ENCODE data around the gene ELF5. TPM values are rescaled to one million over a fixed set of nuclear protein-coding genes. Genes with fewer than 3 reads are reported as not detected.

The ELF5 gene
- not detected for total RNA-seq

DNA sequence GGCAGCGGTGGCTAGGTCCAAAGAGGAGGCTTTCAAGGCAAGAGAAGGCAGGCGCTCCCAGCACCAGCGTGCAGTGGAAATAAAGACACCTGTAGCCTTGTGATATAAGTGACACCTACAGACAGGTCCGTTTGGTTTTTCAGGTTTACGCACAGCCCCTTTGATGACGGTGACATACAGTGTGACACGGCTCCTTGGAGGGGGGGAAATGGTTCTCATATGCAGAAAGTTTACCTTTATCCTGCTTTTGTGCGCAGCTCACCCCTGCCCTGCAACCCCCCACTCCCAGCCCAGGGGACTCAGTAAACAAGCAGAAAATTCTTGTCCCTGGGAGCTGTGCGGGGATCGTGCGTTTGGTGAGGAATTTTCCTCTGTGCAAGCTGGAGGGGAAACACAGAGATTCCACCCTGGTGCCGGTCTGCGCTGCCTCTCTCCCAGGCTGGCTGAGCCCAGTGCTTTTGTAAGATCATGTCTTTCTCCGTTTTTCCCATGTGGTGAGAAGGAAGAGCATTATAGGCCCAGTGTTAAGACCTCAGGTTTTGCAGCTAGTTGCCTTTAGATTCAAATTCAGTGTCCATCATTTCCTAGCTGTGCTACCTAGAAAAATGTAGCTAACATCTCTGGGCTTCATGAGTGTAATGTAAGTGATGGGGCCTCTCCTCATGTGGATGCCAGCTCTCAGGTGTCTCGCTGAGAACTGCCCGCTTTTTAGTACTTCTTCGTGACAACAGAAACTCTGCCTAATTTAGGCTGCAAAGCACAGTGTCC is at the start of gene ELF5:
Gene ELF5, minus strand, starts transcription at position 113 of the 768 bp plus-strand sequence. CDS start 8,045 bp downstream, outside the sequence.
- H3K27ac Mint-ChIP-seq = no peak within 1 kb of the TSS
- H3K4me3 Mint-ChIP-seq = no peak within 1 kb of the TSS
- CTCF ChIA-PET = interaction anchor here (0.6 to 2.4 kb wide), 13 partner anchors 13 to 429 kb away, joined by 3 to 12 read pairs (median 3); no protein-coding TSS in a partner anchor
- no peaks in the 10 kb centered on the region for H3K36me3 Mint-ChIP-seq
- H3K4me1 Mint-ChIP-seq (ENCODE audit: low read depth) = no peaks in the 10 kb centered on the region
- no peaks in the 10 kb centered on the region for H3K27me3 Mint-ChIP-seq
- POLR2A ChIA-PET = no interaction called here
- no peak for DNase-seq
- intact Hi-C loops (cut with micrococcal nuclease) = loop anchor here (5.0 to 10.0 kb wide), 2 partner anchors 71 to 878 kb away; no protein-coding TSS in a partner anchor
- no peaks in the 10 kb centered on the region for H3K9me3 Mint-ChIP-seq

GRCh38 chr11:34562976-34563375 is 49.4 kb upstream of the ELF5 start:
- intact Hi-C loops (cut with micrococcal nuclease) = no loop called here
- Mint-ChIP-seq H3K27ac (no peak overlapping the region), H3K27me3 (peaks cover 23% of the 10 kb centered on the region), H3K36me3 (no peaks in the 10 kb centered on the region), H3K4me3 (no peak overlapping the region), H3K4me1 (ENCODE audit: low read depth) (no peaks in the 10 kb centered on the region), H3K9me3 (no peaks in the 10 kb centered on the region)
- CTCF ChIA-PET = interaction anchor here (3.6 kb wide), 1 partner anchor 23 kb away, joined by 15 read pairs; no protein-coding TSS in a partner anchor
- POLR2A ChIA-PET = no interaction called here
- no peak for DNase-seq

DNA sequence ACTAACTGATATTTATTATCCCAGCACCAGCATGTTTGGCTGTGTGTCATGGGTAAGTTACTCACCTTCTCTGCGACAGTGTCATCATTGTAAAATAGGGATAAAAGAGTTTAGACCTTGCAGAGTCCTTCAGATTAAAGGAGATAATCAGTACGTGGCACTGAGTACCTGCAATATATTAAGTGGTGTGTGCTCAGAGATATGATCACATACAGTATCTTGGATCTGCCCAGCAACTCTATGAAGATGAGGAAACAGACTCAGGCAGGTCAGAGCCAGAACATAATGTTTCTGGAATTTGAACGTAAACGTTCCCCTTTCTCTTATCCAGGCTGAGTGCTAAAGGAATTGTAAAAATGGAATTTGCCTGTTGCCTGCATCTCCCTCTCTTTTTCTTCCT is 46.9 kb upstream of the ELF5 start:
- H3K27me3 Mint-ChIP-seq = peaks cover 30% of the 10 kb centered on the region
- ChIA-PET CTCF (interaction anchor here (1.6 kb wide), 1 partner anchor 25 kb away, joined by 5 read pairs; no protein-coding TSS in a partner anchor), POLR2A (no interaction called here)
- H3K9me3 Mint-ChIP-seq = no peaks in the 10 kb centered on the region
- H3K36me3 Mint-ChIP-seq = no peaks in the 10 kb centered on the region
- no peak overlapping the region for H3K4me3 Mint-ChIP-seq
- intact Hi-C loops (cut with micrococcal nuclease) = no loop called here
- DNase-seq = no peak
- no peak overlapping the region for H3K27ac Mint-ChIP-seq
- H3K4me1 Mint-ChIP-seq (ENCODE audit: low read depth) = no peaks in the 10 kb centered on the region

- no peak overlapping the region for H3K4me3 Mint-ChIP-seq
- ChIA-PET POLR2A (no interaction called here), CTCF (interaction anchor here (1.4 kb wide), 1 partner anchor 7 kb away, joined by 5 read pairs; no protein-coding TSS in a partner anchor)
- DNase-seq = no peak
- intact Hi-C loops (cut with micrococcal nuclease) = no loop called here
- no peaks in the 10 kb centered on the region for H3K4me1 Mint-ChIP-seq (ENCODE audit: low read depth)
- no peaks in the 10 kb centered on the region for H3K36me3 Mint-ChIP-seq
- H3K9me3 Mint-ChIP-seq = no peaks in the 10 kb centered on the region
- H3K27me3 Mint-ChIP-seq = peaks cover 32% of the 10 kb centered on the region
- no peak overlapping the region for H3K27ac Mint-ChIP-seq
These were observed 45.1 kb upstream of the ELF5 start for GRCh38 chr11:34558673-34559072.

GRCh38 chr11:34558211-34558610 is 44.6 kb upstream of the ELF5 start:
- Mint-ChIP-seq H3K9me3 (no peaks in the 10 kb centered on the region), H3K4me1 (ENCODE audit: low read depth) (no peaks in the 10 kb centered on the region), H3K4me3 (no peak overlapping the region), H3K27me3 (peaks cover 32% of the 10 kb centered on the region), H3K36me3 (no peaks in the 10 kb centered on the region), H3K27ac (no peak overlapping the region)
- POLR2A ChIA-PET = no interaction called here
- CTCF ChIA-PET = interaction anchor here (1.4 to 2.1 kb wide), 2 partner anchors 8 to 27 kb away, joined by 5 read pairs; no protein-coding TSS in a partner anchor
- no peak for DNase-seq
- intact Hi-C loops (cut with micrococcal nuclease) = no loop called here

DNA sequence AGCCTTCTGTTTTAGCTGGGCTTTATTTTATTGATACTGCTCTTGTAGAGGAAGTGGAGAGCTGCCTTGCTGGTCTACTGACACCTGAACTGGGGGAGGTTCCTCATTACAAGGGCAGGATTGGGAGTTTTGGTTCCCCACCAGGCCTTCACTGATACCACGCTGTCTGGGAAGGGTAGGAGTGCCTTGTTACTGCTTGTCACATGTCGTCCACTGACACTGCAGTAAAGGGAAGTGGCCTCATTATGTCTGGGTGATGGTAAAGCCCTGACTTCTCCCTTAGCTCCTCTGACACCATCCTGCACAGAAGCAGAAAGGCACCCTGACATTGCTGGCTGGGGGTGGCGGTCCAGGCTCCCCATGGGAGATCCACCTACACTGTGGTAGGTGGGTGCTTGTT is 38.7 kb upstream of the ELF5 start:
- POLR2A ChIA-PET = no interaction called here
- Mint-ChIP-seq H3K27me3 (peaks cover 18% of the 10 kb centered on the region), H3K4me3 (no peak overlapping the region), H3K36me3 (no peaks in the 10 kb centered on the region), H3K9me3 (no peaks in the 10 kb centered on the region), H3K27ac (no peak overlapping the region), H3K4me1 (ENCODE audit: low read depth) (no peaks in the 10 kb centered on the region)
- CTCF ChIA-PET = no interaction called here
- DNase-seq = no peak
- intact Hi-C loops (cut with micrococcal nuclease) = no loop called here

GRCh38 chr11:34549271-34549670 is 35.7 kb upstream of the ELF5 start:
- intact Hi-C loops (cut with micrococcal nuclease) = no loop called here

GRCh38 chr11:34548278-34548677 is 34.7 kb upstream of the ELF5 start:
- POLR2A ChIA-PET = no interaction called here
- no peaks in the 10 kb centered on the region for H3K4me1 Mint-ChIP-seq (ENCODE audit: low read depth)
- no peaks in the 10 kb centered on the region for H3K9me3 Mint-ChIP-seq
- H3K27me3 Mint-ChIP-seq = peaks cover 13% of the 10 kb centered on the region
- CTCF ChIA-PET = interaction anchor here (1.3 kb wide), 1 partner anchor 12 kb away, joined by 4 read pairs; no protein-coding TSS in a partner anchor
- no peak overlapping the region for H3K4me3 Mint-ChIP-seq
- intact Hi-C loops (cut with micrococcal nuclease) = no loop called here
- DNase-seq = no peak
- H3K36me3 Mint-ChIP-seq = no peaks in the 10 kb centered on the region
- H3K27ac Mint-ChIP-seq = no peak overlapping the region

More at GRCh38 chr11:34549271-34549670, 35.7 kb upstream of the ELF5 start:
- DNase-seq = no peak
- POLR2A ChIA-PET = no interaction called here
- H3K9me3 Mint-ChIP-seq = no peaks in the 10 kb centered on the region
- H3K27me3 Mint-ChIP-seq = peaks cover 13% of the 10 kb centered on the region
- no peak overlapping the region for H3K27ac Mint-ChIP-seq
- no peak overlapping the region for H3K4me3 Mint-ChIP-seq
- H3K4me1 Mint-ChIP-seq (ENCODE audit: low read depth) = no peaks in the 10 kb centered on the region
- CTCF ChIA-PET = interaction anchor here (1.2 to 1.4 kb wide), 3 partner anchors 13 to 36 kb away, joined by 3 to 6 read pairs (median 4); partner anchors contain the start of gene ELF5
- no peaks in the 10 kb centered on the region for H3K36me3 Mint-ChIP-seq

- ChIA-PET POLR2A (no interaction called here), CTCF (no interaction called here)
- intact Hi-C loops (cut with micrococcal nuclease) = no loop called here
- H3K27me3 Mint-ChIP-seq = peaks cover 25% of the 10 kb centered on the region
- H3K9me3 Mint-ChIP-seq = no peaks in the 10 kb centered on the region
- DNase-seq = no peak
- H3K36me3 Mint-ChIP-seq = no peaks in the 10 kb centered on the region
- H3K4me1 Mint-ChIP-seq (ENCODE audit: low read depth) = no peaks in the 10 kb centered on the region
- no peak overlapping the region for H3K27ac Mint-ChIP-seq
- no peak overlapping the region for H3K4me3 Mint-ChIP-seq
These were observed 33.1 kb upstream of the ELF5 start for GRCh38 chr11:34546511-34547209.

- no peaks in the 10 kb centered on the region for H3K4me1 Mint-ChIP-seq (ENCODE audit: low read depth)
- no peak for DNase-seq
- no peaks in the 10 kb centered on the region for H3K9me3 Mint-ChIP-seq
- ChIA-PET POLR2A (no interaction called here), CTCF (no interaction called here)
- H3K27ac Mint-ChIP-seq = no peak overlapping the region
- no peaks in the 10 kb centered on the region for H3K36me3 Mint-ChIP-seq
- H3K4me3 Mint-ChIP-seq = no peak overlapping the region
- H3K27me3 Mint-ChIP-seq = peaks cover 34% of the 10 kb centered on the region
- intact Hi-C loops (cut with micrococcal nuclease) = no loop called here
These were observed 28.5 kb upstream of the ELF5 start for GRCh38 chr11:34542089-34542488.

DNA sequence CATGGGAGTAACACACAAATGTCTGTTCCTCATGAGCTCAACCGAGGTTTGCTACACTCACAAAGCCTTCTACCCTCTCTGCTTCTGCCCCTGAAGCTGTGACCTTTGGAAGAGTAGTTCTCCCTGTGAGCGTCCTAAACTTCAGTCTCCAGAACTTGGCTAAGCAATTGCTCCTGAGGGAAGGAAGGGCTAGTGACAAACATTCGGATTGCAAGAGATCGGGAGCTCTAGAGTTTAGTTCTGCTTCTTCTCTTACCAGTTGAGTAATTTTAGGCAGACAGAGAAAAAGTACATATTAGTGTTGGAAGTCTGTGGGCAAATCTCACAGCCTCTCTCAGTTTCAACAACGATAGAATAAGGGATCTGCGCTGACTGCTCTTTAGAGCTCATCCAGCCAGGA is 27.3 kb upstream of the ELF5 start:
- no peak for DNase-seq
- ChIA-PET CTCF (no interaction called here), POLR2A (no interaction called here)
- no peaks in the 10 kb centered on the region for H3K36me3 Mint-ChIP-seq
- H3K27me3 Mint-ChIP-seq = peaks cover 33% of the 10 kb centered on the region
- intact Hi-C loops (cut with micrococcal nuclease) = no loop called here
- no peaks in the 10 kb centered on the region for H3K4me1 Mint-ChIP-seq (ENCODE audit: low read depth)
- no peak overlapping the region for H3K27ac Mint-ChIP-seq
- H3K9me3 Mint-ChIP-seq = no peaks in the 10 kb centered on the region
- H3K4me3 Mint-ChIP-seq = no peak overlapping the region

GRCh38 chr11:34537636-34538035 is 24.0 kb upstream of the ELF5 start:
- Mint-ChIP-seq H3K9me3 (peaks cover 6% of the 10 kb centered on the region), H3K36me3 (no peaks in the 10 kb centered on the region), H3K27ac (no peak overlapping the region), H3K4me3 (no peak overlapping the region), H3K27me3 (peaks cover 27% of the 10 kb centered on the region), H3K4me1 (ENCODE audit: low read depth) (no peaks in the 10 kb centered on the region)
- POLR2A ChIA-PET = no interaction called here
- CTCF ChIA-PET = interaction anchor here (1.1 kb wide), 1 partner anchor 12 kb away, joined by 3 read pairs; no protein-coding TSS in a partner anchor
- no peak for DNase-seq
- intact Hi-C loops (cut with micrococcal nuclease) = no loop called here
